ENCODE measurements around the gene PKD1.

The PKD1 gene

GRCh38 chr16:2053897-2054296, 81.8 kb downstream of the PKD1 start:
- no peak for TF ChIP-seq SUZ12 (IDR thresholded peaks at IDR 0.05; ENCODE audit: extremely low read depth, insufficient read depth, insufficient read length)
- TF ChIP-seq ZNF274 (IDR thresholded peaks at IDR 0.05; ENCODE audit: low read depth, low read length) = no peak
- no peak for TF ChIP-seq YY1 (IDR thresholded peaks at IDR 0.05; ENCODE audit: insufficient read depth, insufficient read length)
- Histone ChIP-seq H3K4me3 (ENCODE audit: insufficient read length, low read depth) (no peak overlapping the region), H3K27me3 (ENCODE audit: insufficient read depth, insufficient read length) (no peaks in the 10 kb centered on the region), H3K36me3 (ENCODE audit: insufficient read depth, insufficient read length, low read length) (peaks cover 82% of the 10 kb centered on the region), H3K9me3 (ENCODE audit: insufficient read depth, low read length) (no peaks in the 10 kb centered on the region), H3K4me1 (ENCODE audit: insufficient read depth, insufficient read length) (peaks cover 11% of the 10 kb centered on the region), H3K9ac (ENCODE audit: insufficient read length, low read depth) (no peak overlapping the region)
- DNase-seq (ENCODE audit: low read depth, low spot score) = no peak

- TF ChIP-seq YY1 (IDR thresholded peaks at IDR 0.05; ENCODE audit: insufficient read depth, insufficient read length) = no peak
- H3K9me3 ChIP-seq (ENCODE audit: insufficient read depth, low read length) = no peaks in the 10 kb centered on the region
- H3K36me3 ChIP-seq (ENCODE audit: insufficient read depth, insufficient read length, low read length) = peaks cover 75% of the 10 kb centered on the region
- no peaks in the 10 kb centered on the region for H3K27me3 ChIP-seq (ENCODE audit: insufficient read depth, insufficient read length)
- peaks cover 12% of the 10 kb centered on the region for H3K4me1 ChIP-seq (ENCODE audit: insufficient read depth, insufficient read length)
- H3K4me3 ChIP-seq (ENCODE audit: insufficient read length, low read depth) = no peak overlapping the region
- no peak for DNase-seq (ENCODE audit: low read depth, low spot score)
- peak overlapping the region; percentile 3 for H3K9ac ChIP-seq (ENCODE audit: insufficient read length, low read depth)
Measured at GRCh38 chr16:2053211-2053610, 82.5 kb downstream of the PKD1 start.

- H3K27me3 ChIP-seq (ENCODE audit: insufficient read depth, insufficient read length) = no peaks in the 10 kb centered on the region
- H3K4me3 ChIP-seq (ENCODE audit: insufficient read length, low read depth) = peak overlapping the region; percentile 93
- H3K9me3 ChIP-seq (ENCODE audit: insufficient read depth, low read length) = no peaks in the 10 kb centered on the region
- peaks cover 18% of the 10 kb centered on the region for H3K4me1 ChIP-seq (ENCODE audit: insufficient read depth, insufficient read length)
- peak overlapping the region; percentile 93 for H3K9ac ChIP-seq (ENCODE audit: insufficient read length, low read depth)
- TF ChIP-seq YY1 (IDR thresholded peaks at IDR 0.05; ENCODE audit: insufficient read depth, insufficient read length) = no peak
- TF ChIP-seq SUZ12 (IDR thresholded peaks at IDR 0.05; ENCODE audit: extremely low read depth, insufficient read depth, insufficient read length) = no peak
- TF ChIP-seq ZNF274 (IDR thresholded peaks at IDR 0.05; ENCODE audit: low read depth, low read length) = no peak
- peaks cover 48% of the 10 kb centered on the region for H3K36me3 ChIP-seq (ENCODE audit: insufficient read depth, insufficient read length, low read length)
- no peak for DNase-seq (ENCODE audit: low read depth, low spot score)
Measured at GRCh38 chr16:2048116-2048543, 87.6 kb downstream of the PKD1 start.

GRCh38 chr16:2047330-2048115, 88.2 kb downstream of the PKD1 start, which contains the start of the genes NTHL1 and TSC2:
TSS of gene NTHL1 (minus strand) at chr16:2047834. CDS start at chr16:2047823, 11 bp downstream.
TSS of gene TSC2 (plus strand) at chr16:2047985. CDS start at chr16:2048616, 631 bp downstream.
- H3K27me3 ChIP-seq (ENCODE audit: insufficient read depth, insufficient read length) = no peaks in the 10 kb centered on the region
- H3K4me1 ChIP-seq (ENCODE audit: insufficient read depth, insufficient read length) = peaks cover 20% of the 10 kb centered on the region
- DNase-seq (ENCODE audit: low read depth, low spot score) = peak; percentile 98
- peak; percentile 69 for TF ChIP-seq YY1 (IDR thresholded peaks at IDR 0.05; ENCODE audit: insufficient read depth, insufficient read length)
- TF ChIP-seq ZNF274 (IDR thresholded peaks at IDR 0.05; ENCODE audit: low read depth, low read length) = no peak
- H3K4me3 ChIP-seq (ENCODE audit: insufficient read length, low read depth) = peak within 1 kb of the TSS; percentile 93
- peak within 1 kb of the TSS; percentile 93 for H3K9ac ChIP-seq (ENCODE audit: insufficient read length, low read depth)
- H3K9me3 ChIP-seq (ENCODE audit: insufficient read depth, low read length) = no peaks in the 10 kb centered on the region
- H3K36me3 ChIP-seq (ENCODE audit: insufficient read depth, insufficient read length, low read length) = peaks cover 45% of the 10 kb centered on the region

- peak overlapping the region; percentile 93 for H3K4me3 ChIP-seq (ENCODE audit: insufficient read length, low read depth)
- peaks cover 39% of the 10 kb centered on the region for H3K36me3 ChIP-seq (ENCODE audit: insufficient read depth, insufficient read length, low read length)
- H3K4me1 ChIP-seq (ENCODE audit: insufficient read depth, insufficient read length) = peaks cover 24% of the 10 kb centered on the region
- H3K27me3 ChIP-seq (ENCODE audit: insufficient read depth, insufficient read length) = no peaks in the 10 kb centered on the region
- TF ChIP-seq ZNF274 (IDR thresholded peaks at IDR 0.05; ENCODE audit: low read depth, low read length) (no peak), YY1 (IDR thresholded peaks at IDR 0.05; ENCODE audit: insufficient read depth, insufficient read length) (no peak), SUZ12 (IDR thresholded peaks at IDR 0.05; ENCODE audit: extremely low read depth, insufficient read depth, insufficient read length) (no peak)
- H3K9ac ChIP-seq (ENCODE audit: insufficient read length, low read depth) = peak overlapping the region; percentile 90
- DNase-seq (ENCODE audit: low read depth, low spot score) = no peak
- no peaks in the 10 kb centered on the region for H3K9me3 ChIP-seq (ENCODE audit: insufficient read depth, low read length)
Measured at GRCh38 chr16:2046893-2047329, 88.8 kb downstream of the PKD1 start.

GRCh38 chr16:2045965-2046892, 89.5 kb downstream of the PKD1 start:
- no peaks in the 10 kb centered on the region for H3K27me3 ChIP-seq (ENCODE audit: insufficient read depth, insufficient read length)
- H3K4me3 ChIP-seq (ENCODE audit: insufficient read length, low read depth) = peak overlapping the region; percentile 93
- no peaks in the 10 kb centered on the region for H3K9me3 ChIP-seq (ENCODE audit: insufficient read depth, low read length)
- no peak for DNase-seq (ENCODE audit: low read depth, low spot score)
- peaks cover 32% of the 10 kb centered on the region for H3K36me3 ChIP-seq (ENCODE audit: insufficient read depth, insufficient read length, low read length)
- peak overlapping the region; percentile 56 for H3K9ac ChIP-seq (ENCODE audit: insufficient read length, low read depth)
- TF ChIP-seq ZNF274 (IDR thresholded peaks at IDR 0.05; ENCODE audit: low read depth, low read length) (no peak), YY1 (IDR thresholded peaks at IDR 0.05; ENCODE audit: insufficient read depth, insufficient read length) (no peak), SUZ12 (IDR thresholded peaks at IDR 0.05; ENCODE audit: extremely low read depth, insufficient read depth, insufficient read length) (no peak)
- peaks cover 25% of the 10 kb centered on the region for H3K4me1 ChIP-seq (ENCODE audit: insufficient read depth, insufficient read length)

GRCh38 chr16:2044541-2044940, 91.2 kb downstream of the PKD1 start:
- H3K36me3 ChIP-seq (ENCODE audit: insufficient read depth, insufficient read length, low read length) = peaks cover 29% of the 10 kb centered on the region
- H3K4me1 ChIP-seq (ENCODE audit: insufficient read depth, insufficient read length) = peaks cover 33% of the 10 kb centered on the region
- no peak for DNase-seq (ENCODE audit: low read depth, low spot score)
- no peaks in the 10 kb centered on the region for H3K27me3 ChIP-seq (ENCODE audit: insufficient read depth, insufficient read length)
- TF ChIP-seq YY1 (IDR thresholded peaks at IDR 0.05; ENCODE audit: insufficient read depth, insufficient read length) (no peak), SUZ12 (IDR thresholded peaks at IDR 0.05; ENCODE audit: extremely low read depth, insufficient read depth, insufficient read length) (no peak), ZNF274 (IDR thresholded peaks at IDR 0.05; ENCODE audit: low read depth, low read length) (no peak)
- H3K9me3 ChIP-seq (ENCODE audit: insufficient read depth, low read length) = no peaks in the 10 kb centered on the region
- no peak overlapping the region for H3K9ac ChIP-seq (ENCODE audit: insufficient read length, low read depth)
- no peak overlapping the region for H3K4me3 ChIP-seq (ENCODE audit: insufficient read length, low read depth)
